A673 (cell line): Measurements from ENCODE around the gene PLEKHH1.

Experiments
- EZH2 ChIP-seq: fragments of 200-600 bp; sonication (generic); IDR thresholded peaks from 2 replicates; pipeline ENCODE4 v1.6.1; 2017; ENCODE audit warnings: borderline replicate concordance, low read depth, mild to moderate bottlenecking, mixed read lengths, antibody characterized with exemption, low read length; ENCODE audit not compliant: poor library complexity, severe bottlenecking
- TF ChIP-seq, protein P1 (sequence below): fragments of 300-800, 200-600 bp; sonication (generic); conservative IDR thresholded peaks from 2 replicates; pipeline ENCODE4 v1.5.1; 2017; ENCODE audit warnings: low read depth, mild to moderate bottlenecking, antibody characterized with exemption, low read length, moderate library complexity, mixed read lengths

DNA sequence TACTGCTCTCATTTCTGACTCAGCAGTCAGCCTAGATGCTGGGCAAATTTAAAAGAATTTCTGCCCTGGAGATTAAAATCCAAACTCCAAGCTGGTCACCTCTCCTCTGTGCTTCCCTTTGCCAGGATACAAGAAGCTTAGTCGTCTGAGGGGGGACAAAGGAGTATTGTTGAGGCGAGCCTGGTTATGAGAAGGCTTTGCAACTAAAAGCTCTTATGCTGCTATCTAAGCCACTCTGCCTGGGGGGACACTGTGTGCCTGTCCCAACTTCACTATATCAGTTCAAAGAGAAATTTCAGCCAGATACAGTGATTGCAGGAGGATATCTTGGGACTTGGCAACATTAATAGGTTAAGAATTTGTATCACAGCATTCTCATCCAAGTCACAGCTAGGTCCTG, 10.8 kb upstream of the PLEKHH1 start:
- TF ChIP-seq, protein P1, sequence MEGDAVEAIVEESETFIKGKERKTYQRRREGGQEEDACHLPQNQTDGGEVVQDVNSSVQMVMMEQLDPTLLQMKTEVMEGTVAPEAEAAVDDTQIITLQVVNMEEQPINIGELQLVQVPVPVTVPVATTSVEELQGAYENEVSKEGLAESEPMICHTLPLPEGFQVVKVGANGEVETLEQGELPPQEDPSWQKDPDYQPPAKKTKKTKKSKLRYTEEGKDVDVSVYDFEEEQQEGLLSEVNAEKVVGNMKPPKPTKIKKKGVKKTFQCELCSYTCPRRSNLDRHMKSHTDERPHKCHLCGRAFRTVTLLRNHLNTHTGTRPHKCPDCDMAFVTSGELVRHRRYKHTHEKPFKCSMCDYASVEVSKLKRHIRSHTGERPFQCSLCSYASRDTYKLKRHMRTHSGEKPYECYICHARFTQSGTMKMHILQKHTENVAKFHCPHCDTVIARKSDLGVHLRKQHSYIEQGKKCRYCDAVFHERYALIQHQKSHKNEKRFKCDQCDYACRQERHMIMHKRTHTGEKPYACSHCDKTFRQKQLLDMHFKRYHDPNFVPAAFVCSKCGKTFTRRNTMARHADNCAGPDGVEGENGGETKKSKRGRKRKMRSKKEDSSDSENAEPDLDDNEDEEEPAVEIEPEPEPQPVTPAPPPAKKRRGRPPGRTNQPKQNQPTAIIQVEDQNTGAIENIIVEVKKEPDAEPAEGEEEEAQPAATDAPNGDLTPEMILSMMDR: no peak
- TF ChIP-seq EZH2: no peak
